GM10248 (cell line): ENCODE measurements around the gene FBXL17.

Source experiments
- CTCF ChIA-PET: fragments of 300-600 bp; sonication (Branson Sonifier 250); formaldehyde crosslinking; extraction: SDS; loops from one replicate; lab custom pipeline; 2021; ENCODE audit warnings: antibody characterized with exemption; lab: Yijun Ruan, JAX
- POLR2A ChIA-PET: fragments of 350-650 bp; sonication (Branson Sonifier 250); formaldehyde crosslinking; extraction: SDS; loops from one replicate; lab custom pipeline; 2020; ENCODE audit warnings: antibody characterized with exemption; lab: Yijun Ruan, JAX
- DNase-seq: peaks from one replicate; pipeline ENCODE4 v3.0.0; 2012; ENCODE audit errors: extremely low spot score
- TF ChIP-seq, protein P1 (sequence below): IDR thresholded peaks from 2 replicates; pipeline ENCODE4 v1.5.1; 2012; ENCODE audit warnings: mild to moderate bottlenecking, low read depth; ENCODE audit errors: extremely low read depth, missing control alignments, control extremely low read depth

The FBXL17 gene

DNA sequence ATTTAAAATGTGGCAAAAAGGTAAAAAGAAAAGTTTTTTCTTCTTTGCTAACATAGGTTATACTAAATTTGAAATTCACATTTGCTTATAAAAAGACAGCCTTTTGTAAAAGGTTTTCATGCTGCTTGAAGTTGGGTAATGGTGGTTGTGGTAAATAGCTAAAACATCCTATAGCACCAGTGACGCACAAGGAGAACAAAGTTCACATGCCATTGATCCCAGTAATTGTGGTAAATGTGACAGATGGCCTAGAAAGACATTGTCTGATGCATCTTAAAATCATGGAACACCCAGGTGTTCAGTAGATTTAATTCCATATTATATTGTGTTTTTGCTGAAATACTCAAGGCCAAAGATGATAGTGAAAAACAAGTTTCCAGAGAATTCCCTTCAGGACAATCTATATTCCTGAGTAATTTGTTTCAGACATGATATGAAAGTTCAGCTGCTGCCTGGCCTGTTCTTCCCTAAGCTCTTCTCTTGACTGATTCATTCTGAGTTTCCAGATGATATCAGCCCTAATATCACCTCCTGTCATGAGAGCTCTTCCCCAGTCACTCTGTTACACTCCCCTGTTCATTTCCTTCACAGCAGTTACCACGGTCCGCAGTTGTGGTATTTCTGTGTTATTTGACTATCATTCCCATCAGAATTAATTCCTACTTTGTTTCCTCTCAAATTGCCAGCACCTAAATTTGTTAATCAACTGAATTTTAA is 4.6 kb upstream of the FBXL17 start:
- CTCF ChIA-PET: interaction anchor here (0.9 kb wide), 1 partner anchor 13 kb away, joined by 3 read pairs; no protein-coding TSS in a partner anchor
- TF ChIP-seq, protein P1, sequence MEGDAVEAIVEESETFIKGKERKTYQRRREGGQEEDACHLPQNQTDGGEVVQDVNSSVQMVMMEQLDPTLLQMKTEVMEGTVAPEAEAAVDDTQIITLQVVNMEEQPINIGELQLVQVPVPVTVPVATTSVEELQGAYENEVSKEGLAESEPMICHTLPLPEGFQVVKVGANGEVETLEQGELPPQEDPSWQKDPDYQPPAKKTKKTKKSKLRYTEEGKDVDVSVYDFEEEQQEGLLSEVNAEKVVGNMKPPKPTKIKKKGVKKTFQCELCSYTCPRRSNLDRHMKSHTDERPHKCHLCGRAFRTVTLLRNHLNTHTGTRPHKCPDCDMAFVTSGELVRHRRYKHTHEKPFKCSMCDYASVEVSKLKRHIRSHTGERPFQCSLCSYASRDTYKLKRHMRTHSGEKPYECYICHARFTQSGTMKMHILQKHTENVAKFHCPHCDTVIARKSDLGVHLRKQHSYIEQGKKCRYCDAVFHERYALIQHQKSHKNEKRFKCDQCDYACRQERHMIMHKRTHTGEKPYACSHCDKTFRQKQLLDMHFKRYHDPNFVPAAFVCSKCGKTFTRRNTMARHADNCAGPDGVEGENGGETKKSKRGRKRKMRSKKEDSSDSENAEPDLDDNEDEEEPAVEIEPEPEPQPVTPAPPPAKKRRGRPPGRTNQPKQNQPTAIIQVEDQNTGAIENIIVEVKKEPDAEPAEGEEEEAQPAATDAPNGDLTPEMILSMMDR: no peak
- DNase-seq: no peak
- POLR2A ChIA-PET: interaction anchor here (0.7 kb wide), 1 partner anchor 17 kb away, joined by 5 read pairs; no protein-coding TSS in a partner anchor

DNA sequence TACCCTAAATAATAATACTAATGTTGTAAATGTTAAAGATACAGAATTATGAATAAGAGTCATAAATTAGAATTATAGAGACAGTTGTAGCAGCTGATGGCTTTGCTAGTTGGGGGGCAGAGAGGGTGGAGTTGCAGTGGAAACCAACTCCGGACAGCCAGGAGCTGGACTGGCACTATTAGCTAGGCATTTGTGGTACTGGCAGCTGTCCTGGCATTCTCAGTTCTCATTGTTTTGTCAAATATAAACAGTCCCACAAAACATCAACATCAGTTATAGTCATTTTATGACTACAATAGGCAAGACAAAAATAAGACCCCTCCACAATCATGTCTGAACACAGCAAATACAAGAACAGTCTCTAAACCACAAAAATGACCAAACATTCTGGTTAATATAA is 2.8 kb upstream of the FBXL17 start:
- no peak for DNase-seq
- ChIA-PET CTCF (interaction anchor here (1.5 to 1.6 kb wide), 2 partner anchors 125 to 137 kb away, joined by 3 to 5 read pairs; no protein-coding TSS in a partner anchor), POLR2A (no interaction called here)
- TF ChIP-seq, protein P1: no peak

DNA sequence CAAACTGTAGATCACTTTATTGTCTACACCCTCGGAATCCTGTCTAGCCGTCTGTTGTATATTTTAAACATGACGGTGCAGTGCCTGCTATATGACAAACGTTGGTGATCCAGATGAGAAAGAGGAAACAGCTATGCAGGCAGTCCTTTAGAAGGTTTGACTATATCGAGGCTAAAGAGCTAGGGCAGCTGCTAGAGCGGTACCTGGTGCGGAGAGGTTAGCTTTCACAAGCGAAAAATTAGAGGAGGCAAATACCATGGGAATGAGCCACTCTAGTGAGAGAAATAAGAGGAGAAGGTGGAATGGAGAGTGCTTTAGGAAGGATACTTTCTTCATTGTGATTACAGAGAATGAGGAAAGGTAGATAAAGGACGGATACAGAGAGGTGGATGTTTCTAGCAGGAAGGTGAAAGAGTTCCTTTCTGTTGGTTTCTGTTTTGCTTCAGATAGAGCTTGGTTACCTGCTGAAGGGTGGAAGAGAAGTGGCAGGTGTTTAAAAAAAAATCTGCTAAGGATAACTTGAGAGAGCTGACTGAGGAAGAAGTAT is 959 bp upstream of the FBXL17 start:
- peak; percentile 11 for DNase-seq
- TF ChIP-seq, protein P1: no peak
- ChIA-PET CTCF (interaction anchor here (1.0 to 2.0 kb wide), 4 partner anchors 15 to 123 kb away, joined by 4 to 10 read pairs (median 4); no protein-coding TSS in a partner anchor), POLR2A (interaction anchor here (1.1 kb wide), 1 partner anchor 346 kb away, joined by 3 read pairs; no protein-coding TSS in a partner anchor)

DNA sequence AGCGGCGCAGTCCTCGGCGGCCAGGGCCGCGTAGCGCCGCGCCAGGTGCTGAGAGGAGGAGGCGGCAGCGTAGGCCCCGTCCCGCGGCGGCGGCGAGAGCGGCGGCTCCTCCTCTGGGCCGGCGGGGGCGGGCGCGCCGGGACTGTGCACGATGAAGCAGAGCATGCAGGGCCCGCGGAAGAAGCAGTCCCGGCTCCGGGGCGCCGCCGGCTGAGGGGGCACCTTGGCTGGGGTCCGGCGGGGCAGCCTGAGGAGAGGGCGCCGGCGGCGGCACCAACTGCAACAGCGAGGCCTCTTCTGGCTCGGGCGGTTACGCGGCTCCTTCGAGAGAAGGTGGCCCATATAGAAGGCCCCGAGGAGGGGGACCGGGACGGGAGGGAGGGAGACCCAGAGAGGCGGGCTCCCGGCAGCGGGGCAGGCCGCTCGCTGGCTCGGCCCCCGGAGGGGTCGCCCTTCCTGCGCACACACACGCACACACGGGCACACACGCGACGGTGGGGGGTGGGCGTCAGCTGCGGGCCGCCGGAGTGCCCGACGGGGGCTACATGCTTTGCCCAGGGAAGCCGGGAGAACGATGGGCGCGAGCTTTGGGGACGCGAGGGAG is 446 bp downstream of the FBXL17 start:
- CTCF ChIA-PET: interaction anchor here (1.5 to 2.0 kb wide), 2 partner anchors 16 to 36 kb away, joined by 4 to 5 read pairs; no protein-coding TSS in a partner anchor

DNA sequence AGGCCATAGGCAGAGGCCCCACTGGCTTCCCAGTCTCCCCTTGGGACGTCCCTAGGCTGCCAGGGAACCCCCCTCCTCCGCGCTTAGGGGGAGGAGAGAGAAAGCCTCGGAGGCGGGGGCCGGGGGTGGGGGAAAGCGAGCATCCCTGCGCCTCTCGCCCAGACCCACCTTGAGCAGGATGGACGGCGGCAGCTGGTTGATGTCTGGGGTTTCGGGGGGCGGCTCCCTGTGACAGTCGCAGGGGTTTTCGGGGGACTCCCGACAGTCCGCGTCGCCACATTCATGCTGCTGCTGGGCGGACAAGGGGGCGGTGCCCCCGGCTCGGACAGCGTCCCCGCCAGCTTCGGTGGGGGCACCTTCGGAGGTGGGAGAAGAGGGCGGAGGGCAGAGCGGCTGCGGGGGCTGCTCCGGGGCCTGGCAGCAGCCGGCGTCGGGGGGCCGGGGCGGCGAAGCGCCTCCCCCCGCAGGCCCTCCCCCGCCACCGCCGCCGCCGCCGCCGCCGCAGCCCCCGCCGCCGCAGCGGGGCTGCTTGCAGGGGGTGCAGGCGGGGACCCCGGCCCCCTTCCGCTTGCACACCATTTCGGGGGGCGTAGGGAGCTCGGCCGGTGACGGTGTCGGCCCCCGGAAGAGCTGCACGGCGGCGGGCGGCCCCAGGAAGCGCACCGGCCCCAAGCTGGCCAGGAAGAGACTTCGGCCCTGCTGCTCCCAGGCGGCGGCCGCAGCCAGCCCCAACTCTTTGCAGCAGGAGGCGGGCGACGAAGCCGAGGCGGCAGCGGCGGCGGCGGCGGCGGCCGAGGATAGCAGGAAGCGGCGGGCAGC is 1.2 kb downstream of the FBXL17 start:
- POLR2A ChIA-PET: interaction anchor here (0.6 to 0.7 kb wide), 2 partner anchors 31 to 253 kb away, joined by 3 to 9 read pairs; no protein-coding TSS in a partner anchor
- TF ChIP-seq, protein P1: no peak
- CTCF ChIA-PET: interaction anchor here (1.1 kb wide), 1 partner anchor 25 kb away, joined by 4 read pairs; no protein-coding TSS in a partner anchor
- DNase-seq: peak; percentile 78

More for the DNA sequence above, 446 bp downstream of the FBXL17 start:
- peak; percentile 64 for DNase-seq
- POLR2A ChIA-PET: interaction anchor here (1.1 kb wide), 1 partner anchor 347 kb away, joined by 3 read pairs; no protein-coding TSS in a partner anchor
- TF ChIP-seq, protein P1: no peak
